IMR-90 (cell line): ENCODE results near the gene ANK3. TPM values are rescaled to one million over a fixed set of nuclear protein-coding genes. Genes with fewer than 3 reads are reported as not detected.

Experiments
- ATAC-seq: fragments of 200-7000 bp; cut with Tn5 transposase; 2 replicates; pipeline ENCODE4 v1.9.1; 2020; ENCODE audit warnings: low read depth, mild to moderate bottlenecking, moderate library complexity
- BruUV-seq: library from RNA; stranded (reverse); fragments of 400-500 nt; replicated peaks from 2 replicates; lab custom pipeline; 2021; lab: Mats Ljungman, UMichigan
- CTCF ChIA-PET: fragments of 300-600 bp; formaldehyde crosslinking; extraction: SDS; loops from one replicate; lab custom pipeline; 2021; ENCODE audit warnings: antibody characterized with exemption; lab: Yijun Ruan, JAX
- POLR2A ChIA-PET: fragments of 300-600 bp; sonication (Branson Sonifier 250); formaldehyde crosslinking; loops from one replicate; lab custom pipeline; 2022; ENCODE audit warnings: antibody characterized with exemption; ENCODE audit not compliant: unreplicated experiment; lab: Charles Lee
- DNase-seq: peaks from one replicate; pipeline ENCODE4 v3.0.0; 2013
- H2AFZ ChIP-seq: replicated peaks from 2 replicates; pipeline ENCODE3; 2013; ENCODE audit warnings: low read length, mild to moderate bottlenecking; ENCODE audit not compliant: poor library complexity
- H2AK5ac ChIP-seq: 2 replicates; pipeline ENCODE4 v1.6.1; 2013; ENCODE audit warnings: low read depth, low read length, inconsistent platforms
- H2AK9ac ChIP-seq: replicated peaks from 2 replicates; pipeline ENCODE3; 2013; ENCODE audit warnings: mild to moderate bottlenecking, low read depth, low read length, moderate library complexity; ENCODE audit not compliant: poor library complexity
- H2BK120ac ChIP-seq: 2 replicates; pipeline ENCODE4 v1.6.1; 2013; ENCODE audit warnings: low read depth, low read length, inconsistent platforms
- H2BK15ac ChIP-seq: 3 replicates; pipeline ENCODE4 v1.6.1; 2013; ENCODE audit warnings: low read depth, low read length, inconsistent platforms
- H2BK20ac ChIP-seq: 2 replicates; pipeline ENCODE4 v1.6.1; 2013; ENCODE audit warnings: low read depth, mild to moderate bottlenecking, inconsistent platforms, low read length, moderate library complexity
- H2BK5ac ChIP-seq: 2 replicates; pipeline ENCODE4 v1.6.1; 2013; ENCODE audit warnings: mild to moderate bottlenecking, low read depth, low read length, inconsistent platforms; ENCODE audit not compliant: poor library complexity, severe bottlenecking
- H3K14ac ChIP-seq: replicated peaks from 2 replicates; pipeline ENCODE4 v1.6.1; 2013; ENCODE audit warnings: low read depth, low read length, inconsistent platforms
- H3K18ac ChIP-seq: 2 replicates; pipeline ENCODE4 v1.6.1; 2013; ENCODE audit warnings: low read depth, low read length, control low read depth
- H3K23ac ChIP-seq: 2 replicates; pipeline ENCODE4 v1.6.1; 2013; ENCODE audit warnings: low read depth, low read length, inconsistent platforms
- H3K27ac ChIP-seq: 2 replicates; pipeline ENCODE4 v1.5.1; 2013; ENCODE audit warnings: mild to moderate bottlenecking, control low read depth, low read length; ENCODE audit not compliant: insufficient read depth
- H3K27me3 ChIP-seq: 2 replicates; pipeline ENCODE4 v1.6.1; 2013; ENCODE audit warnings: low read length; ENCODE audit not compliant: control insufficient read depth, insufficient read depth
- H3K36me3 ChIP-seq: 2 replicates; pipeline ENCODE4 v1.6.1; 2013; ENCODE audit warnings: low read length, mixed read lengths; ENCODE audit not compliant: control insufficient read depth, insufficient read depth
- H3K4ac ChIP-seq: 2 replicates; pipeline ENCODE4 v1.6.1; 2013; ENCODE audit warnings: low read depth, low read length, inconsistent platforms
- H3K4me1 ChIP-seq: 2 replicates; pipeline ENCODE4 v1.6.1; 2013; ENCODE audit warnings: low read length, mixed read lengths; ENCODE audit not compliant: control insufficient read depth, insufficient read depth
- H3K4me2 ChIP-seq: 2 replicates; pipeline ENCODE4 v1.6.1; 2013; ENCODE audit warnings: low read depth, mild to moderate bottlenecking, control low read depth, low read length, moderate library complexity
- H3K4me3 ChIP-seq: 2 replicates; pipeline ENCODE4 v1.5.1; 2013; ENCODE audit warnings: low read depth, mild to moderate bottlenecking, control low read depth, low read length, moderate library complexity; ENCODE audit not compliant: insufficient read depth
- H3K56ac ChIP-seq: 2 replicates; pipeline ENCODE4 v1.6.1; 2013; ENCODE audit warnings: low read length, inconsistent platforms; ENCODE audit not compliant: insufficient read depth; ENCODE audit errors: extremely low read depth
- H3K79me1 ChIP-seq, 2 experiments: 2 replicates each; pipeline ENCODE4 v1.6.1; 2013; ENCODE audit warnings: low read length in 2 of 2, inconsistent platforms in 1 of 2, low read depth in 1 of 2
- H3K9ac ChIP-seq: 2 replicates; pipeline ENCODE4 v1.6.1; 2013; ENCODE audit warnings: low read depth, low read length, control low read depth
- H3K9me1 ChIP-seq: 2 replicates; pipeline ENCODE4 v1.6.1; 2013; ENCODE audit warnings: low read length, inconsistent platforms; ENCODE audit not compliant: insufficient read depth
- H3K9me3 ChIP-seq: 2 replicates; pipeline ENCODE4 v1.6.1; 2013; ENCODE audit warnings: low read length; ENCODE audit not compliant: control insufficient read depth, insufficient read depth
- H4K20me1 ChIP-seq: 2 replicates; pipeline ENCODE4 v1.6.1; 2013; ENCODE audit warnings: low read length, inconsistent platforms; ENCODE audit not compliant: insufficient read depth
- H4K5ac ChIP-seq: 2 replicates; pipeline ENCODE4 v1.6.1; 2013; ENCODE audit warnings: mild to moderate bottlenecking, low read depth, low read length, control low read depth
- H4K8ac ChIP-seq, 2 experiments: 2 replicates each; pipeline ENCODE4 v1.6.1; 2013; ENCODE audit warnings: low read depth in 2 of 2, low read length in 2 of 2, control low read depth in 1 of 2, inconsistent platforms in 1 of 2
- H4K91ac ChIP-seq: 2 replicates; pipeline ENCODE4 v1.6.1; 2013; ENCODE audit warnings: low read depth, low read length, inconsistent platforms; ENCODE audit not compliant: insufficient read depth
- CEBPB ChIP-seq: IDR thresholded peaks from 2 replicates; pipeline ENCODE4 v1.6.1; 2012; ENCODE audit warnings: low read depth, low read length, improper control_type of control experiment
- RAD21 ChIP-seq: IDR thresholded peaks from 2 replicates; pipeline ENCODE4 v1.6.1; 2012; ENCODE audit warnings: low read length, improper control_type of control experiment
- WGBS, 2 experiments: methylation state at CpG; one replicate each; pipeline versions ENCODE4 v1.1.5 to v1.1.7; 2013; ENCODE audit warnings: missing lambda C conversion rate in 2 of 2; ENCODE audit not compliant: insufficient read length in 1 of 2; ENCODE audit errors: extremely low coverage in 2 of 2; 5-methylcytosine and 5-hydroxymethylcytosine counted together
- dilution Hi-C: fragments of 300-500 bp; cut with HindIII; formaldehyde crosslinking; loops from one replicate; pipeline ENCODE4 v1.14.3; 2018; ENCODE audit warnings: low sequenced_read_pairs; ENCODE audit not compliant: unreplicated experiment
- in situ Hi-C: fragments of 300-500 bp; cut with MboI; formaldehyde crosslinking; loops from 3 replicates; pipeline ENCODE4 v1.14.3; 2019; ENCODE audit warnings: low sequenced_read_pairs, inconsistent platforms, mixed read lengths
- intact Hi-C: fragments of 100-400 bp; cut with micrococcal nuclease; formaldehyde crosslinking; loops from 2 replicates; pipeline ENCODE4 v1.10.0; 2022
- polyA plus RNA-seq, 3 experiments: library from polyadenylated mRNA; depleted of rRNA; stranded (reverse); fragments of >200 nt; gene quantifications; 2 replicates each; pipeline ENCODE4 v1.2.3, GENCODE V29; 2012; ENCODE audit warnings: low replicate concordance in 1 of 3
- total RNA-seq: library from RNA; depleted of rRNA; stranded (reverse); fragments of >200 nt; gene quantifications from 2 replicates; pipeline ENCODE4 v1.2.3, GENCODE V29; 2012

ANK3 gene
- total and polyA plus RNA-seq, 2 of the 4 experiments (the other 2 are of a cell fraction), result 0.63 to 1.8 TPM

GRCh38 chr10:60417901-60418300 is 28.2 kb upstream of the ANK3 start:
- Histone ChIP-seq H2AK5ac (no peak overlapping the region), H4K8ac (no peak overlapping the region), H3K23ac (no peak overlapping the region), H3K36me3 (no peaks in the 10 kb centered on the region), H2BK5ac (no peak overlapping the region), H2BK15ac (peak overlapping the region; percentile 37; the same call in 1 of the 3 replicates), H4K5ac (no peak overlapping the region), H3K14ac (no peak overlapping the region), H2BK20ac (no peak overlapping the region), H3K9me1 (peaks cover 9% of the 10 kb centered on the region), H2BK120ac (no peak overlapping the region; the same call in 1 of the 2 replicates), H2AFZ (no peak overlapping the region), H3K4me1 (peaks cover 7% of the 10 kb centered on the region), H2AK9ac (no peak overlapping the region), H3K27me3 (no peaks in the 10 kb centered on the region), H3K9me3 (no peaks in the 10 kb centered on the region), H3K56ac (no peak overlapping the region), H3K9ac (no peak overlapping the region), H4K91ac (no peak overlapping the region), H3K79me1 (no peaks in the 10 kb centered on the region), H3K18ac (no peak overlapping the region), H3K4ac (0 out of 2 replicates have a peak overlapping the region, but pooled peaks have one; percentile 30), H4K20me1 (no peaks in the 10 kb centered on the region), H3K4me3 (no peak overlapping the region), H3K4me2 (no peak overlapping the region), H3K27ac (no peak overlapping the region)
- CTCF ChIA-PET, result no interaction called here
- TF ChIP-seq CEBPB, result 0 out of 2 replicates have a peak, but pooled peaks have one; percentile 8
- TF ChIP-seq RAD21, result no peak
- DNase-seq (peak; percentile 39), ATAC-seq (0 out of 2 replicates have a peak, but pooled peaks have one; percentile 16)
- 100% methylated on average over 1 of the region's 1 CpG; no CpG with 5 or more reads in 1 of the 2 experiments for WGBS, 2 experiments
- BruUV-seq, result no TSS peak
- intact Hi-C loops, result no loop called here
- POLR2A ChIA-PET, result no interaction called here
- in situ Hi-C loops, result loop anchor here (25.0 kb wide), 1 partner anchor 531 kb away; no protein-coding TSS in a partner anchor
- dilution Hi-C loops, result no loop called here
